ENCODE measurements around the gene PSMD5. TPM values are rescaled to one million over a fixed set of nuclear protein-coding genes. Genes with fewer than 3 reads are reported as not detected.

Gene PSMD5
- total and polyA plus RNA-seq, 2 of the 4 experiments (the other 2 are of a cell fraction) = 25.6 to 26.1 TPM

- Histone ChIP-seq H4K8ac (ENCODE audit: low read depth in 2 of 2, low read length in 2 of 2) (no peak overlapping the region), H3K9me3 (ENCODE audit: control insufficient read depth, insufficient read depth, low read length) (no peaks in the 10 kb centered on the region), H3K18ac (ENCODE audit: low read depth, low read length) (no peak overlapping the region), H3K56ac (ENCODE audit: extremely low read depth, insufficient read depth, low read length) (no peak overlapping the region), H3K4me3 (ENCODE audit: insufficient read depth, low read depth, low read length) (no peak overlapping the region), H3K4me2 (ENCODE audit: low read depth, low read length) (no peak overlapping the region), H3K14ac (replicated peaks; ENCODE audit: low read depth, low read length) (no peak overlapping the region), H2AK9ac (replicated peaks; ENCODE audit: low read depth, low read length, poor library complexity) (no peak overlapping the region), H2BK5ac (ENCODE audit: low read depth, low read length, poor library complexity, severe bottlenecking) (no peak overlapping the region), H4K20me1 (ENCODE audit: insufficient read depth, low read length) (no peaks in the 10 kb centered on the region), H4K91ac (ENCODE audit: insufficient read depth, low read depth, low read length) (no peak overlapping the region), H3K27ac (ENCODE audit: insufficient read depth, low read length) (no peak overlapping the region), H2BK15ac (ENCODE audit: low read depth, low read length) (no peak overlapping the region), H2AFZ (replicated peaks; ENCODE audit: low read length, poor library complexity) (no peak overlapping the region), H3K79me1 (ENCODE audit: low read depth in 1 of 2, low read length in 2 of 2) (peaks cover 15 to 19% of the 10 kb centered on the region in 2 experiments), H3K9ac (ENCODE audit: low read depth, low read length) (no peak overlapping the region), H2BK20ac (ENCODE audit: low read depth, low read length) (no peak overlapping the region), H3K4me1 (ENCODE audit: control insufficient read depth, insufficient read depth, low read length) (no peaks in the 10 kb centered on the region), H3K9me1 (ENCODE audit: insufficient read depth, low read length) (no peaks in the 10 kb centered on the region), H2BK120ac (ENCODE audit: low read depth, low read length) (no peak overlapping the region), H4K5ac (ENCODE audit: low read depth, low read length) (no peak overlapping the region), H3K36me3 (ENCODE audit: control insufficient read depth, insufficient read depth, low read length) (peaks cover 23% of the 10 kb centered on the region), H3K23ac (ENCODE audit: low read depth, low read length) (no peak overlapping the region), H3K4ac (ENCODE audit: low read depth, low read length) (no peak overlapping the region), H3K27me3 (ENCODE audit: control insufficient read depth, insufficient read depth, low read length) (no peaks in the 10 kb centered on the region), H2AK5ac (ENCODE audit: low read depth, low read length) (no peak overlapping the region)
- dilution Hi-C loops (cut with HindIII; ENCODE audit: low sequenced_read_pairs, unreplicated experiment) = no loop called here
- WGBS, 2 experiments (ENCODE audit: extremely low coverage in 2 of 2, insufficient read length in 1 of 2) = no CpG with 5 or more reads among the region's 1 CpG
- in situ Hi-C loops (cut with MboI; ENCODE audit: low sequenced_read_pairs) = loop anchor here (25.0 kb wide), 1 partner anchor 618 kb away; no protein-coding TSS in a partner anchor
- BruUV-seq (replicated peaks) = no TSS peak
- CTCF ChIA-PET = interaction anchor here (0.7 kb wide), 1 partner anchor 165 kb away, joined by 5 read pairs; no protein-coding TSS in a partner anchor
- intact Hi-C loops (cut with micrococcal nuclease) = no loop called here
- TF ChIP-seq RFX5 (IDR thresholded peaks at IDR 0.05; ENCODE audit: low read depth, low read length) (no peak), SMC3 (IDR thresholded peaks at IDR 0.05; ENCODE audit: low read depth, low read length) (no peak), RAD21 (IDR thresholded peaks at IDR 0.05; ENCODE audit: low read length) (no peak), FOS (IDR thresholded peaks at IDR 0.05; ENCODE audit: low read depth, low read length) (no peak), RCOR1 (IDR thresholded peaks at IDR 0.05; ENCODE audit: insufficient replicate concordance, low read length) (no peak), CEBPB (IDR thresholded peaks at IDR 0.05; ENCODE audit: low read depth, low read length) (no peak), MXI1 (IDR thresholded peaks at IDR 0.05; ENCODE audit: borderline replicate concordance, low read depth, low read length) (no peak), CHD1 (IDR thresholded peaks at IDR 0.05; ENCODE audit: low read depth, low read length) (no peak), BHLHE40 (IDR thresholded peaks at IDR 0.05; ENCODE audit: low read depth, low read length) (no peak), ELK1 (IDR thresholded peaks at IDR 0.05; ENCODE audit: borderline replicate concordance, low read depth, low read length) (no peak), MAZ (IDR thresholded peaks at IDR 0.05; ENCODE audit: borderline replicate concordance, low read depth, low read length) (no peak), CTCF (conservative IDR thresholded peaks at IDR 0.05; ENCODE audit: low read depth, low read length) (no peak)
- ATAC-seq (ENCODE audit: low read depth) = no peak
- POLR2A ChIA-PET (ENCODE audit: unreplicated experiment) = no interaction called here
- DNase-seq = no peak
These were observed 73.8 kb downstream of the PSMD5 start for GRCh38 chr9:120768886-120769285.

All from IMR-90 (cell line).